SKM-1 (cell line): ENCODE data around the gene ZNF385A.

Experiments
- DNase-seq: peaks from one replicate; lab custom pipeline; 2025; ENCODE audit not compliant: unreplicated experiment; lab: John Stamatoyannopoulos, UW

Gene ZNF385A

GRCh38 chr12:54376596-54376995 lies 7.9 kb downstream of the ZNF385A start:
- DNase-seq: no peak

- no peak for DNase-seq
These were observed 9.3 kb downstream of the ZNF385A start for GRCh38 chr12:54375259-54375579.

- no peak for DNase-seq
These were observed 9.8 kb downstream of the ZNF385A start for GRCh38 chr12:54374562-54375258.

GRCh38 chr12:54373649-54374561 lies 10.6 kb downstream of the ZNF385A start:
- no peak for DNase-seq

GRCh38 chr12:54372113-54372806 lies 12.3 kb downstream of the ZNF385A start:
- no peak for DNase-seq

GRCh38 chr12:54371328-54372112 lies 13.0 kb downstream of the ZNF385A start:
- no peak for DNase-seq

GRCh38 chr12:54370171-54370730 lies 14.3 kb downstream of the ZNF385A start:
- DNase-seq: no peak

GRCh38 chr12:54369597-54370131 lies 14.9 kb downstream of the ZNF385A start:
- DNase-seq: no peak

GRCh38 chr12:54368709-54369596 lies 15.6 kb downstream of the ZNF385A start:
- peak; percentile 27 for DNase-seq

GRCh38 chr12:54368025-54368708 lies 16.4 kb downstream of the ZNF385A start:
- DNase-seq: no peak

- peak; percentile 62 for DNase-seq
These were observed 20.1 kb downstream of the ZNF385A start, which contains the start of gene GPR84 for GRCh38 chr12:54364413-54364812. Gene GPR84 (minus strand): TSS chr12:54364486. CDS start chr12:54363851, 635 bp downstream.

GRCh38 chr12:54363618-54364017 lies 20.9 kb downstream of the ZNF385A start:
- no peak for DNase-seq

GRCh38 chr12:54363047-54363446 lies 21.5 kb downstream of the ZNF385A start:
- no peak for DNase-seq

GRCh38 chr12:54360717-54361456 lies 23.6 kb downstream of the ZNF385A start:
- DNase-seq: no peak

- no peak for DNase-seq
These were observed 24.7 kb downstream of the ZNF385A start for GRCh38 chr12:54359762-54360351.

GRCh38 chr12:54358945-54359761 lies 25.4 kb downstream of the ZNF385A start:
- peak; percentile 59 for DNase-seq
